Astrocyte (in vitro differentiated cells and primary cell): ENCODE results near the gene PGAM4.

ENCODE experiments used
- CTCF ChIP-seq: IDR thresholded peaks from 2 replicates; pipeline ENCODE4 v1.5.1; 2011; ENCODE audit warnings: low read depth, mild to moderate bottlenecking, inconsistent platforms, low read length, moderate library complexity; ENCODE audit not compliant: insufficient read depth
- EZH2 ChIP-seq: IDR thresholded peaks from 2 replicates; pipeline ENCODE4 v1.6.1; 2012; ENCODE audit warnings: mild to moderate bottlenecking, low read length, inconsistent platforms; ENCODE audit not compliant: insufficient read depth

GRCh38 chrX:77938083-77938680 is 31.3 kb downstream of the PGAM4 start:
- TF ChIP-seq CTCF (no peak), EZH2 (no peak)
